ENCODE measurements around the gene NAA80.
"Not testable (repeated sequence)": the region's sequence is repeated elsewhere in the genome, so short reads cannot be mapped to it uniquely, and the experiment has no call there.

GRCh38 chr3:50312041-50312440, 12.8 kb upstream of the NAA80 start:
- TF ChIP-seq CTCF (conservative IDR thresholded peaks at IDR 0.05; ENCODE audit: low read depth, low read length); EZH2 (IDR thresholded peaks at IDR 0.05; ENCODE audit: low read length, unreplicated experiment); EZH2phosphoT487 (IDR thresholded peaks at IDR 0.05; ENCODE audit: borderline replicate concordance, low read length): not testable (repeated sequence)

All from PC-3 (cell line).